ENCODE measurements around the gene TXLNG.

TXLNG gene

GRCh38 chrX:16786139-16786790 is at the start of gene TXLNG:
Gene TXLNG (plus strand): TSS chrX:16786466. CDS start chrX:16786488, 22 bp downstream.
- peak; percentile 98 for DNase-seq (ENCODE audit: low read depth)
- TF ChIP-seq CTCF (IDR thresholded peaks at IDR 0.05; ENCODE audit: control insufficient read depth, insufficient read depth, low read depth, low read length, missing control alignments): no peak
- peak within 1 kb of the TSS; percentile 76 for H3K4me3 ChIP-seq (ENCODE audit: control insufficient read depth, low read depth, low read length)

- DNase-seq (ENCODE audit: low read depth): no peak
- no peak for TF ChIP-seq CTCF (IDR thresholded peaks at IDR 0.05; ENCODE audit: control insufficient read depth, insufficient read depth, low read depth, low read length, missing control alignments)
Observed at GRCh38 chrX:16737024-16737423, 49.2 kb upstream of the TXLNG start.

GRCh38 chrX:16739574-16739973 is 46.7 kb upstream of the TXLNG start:
- no peak for TF ChIP-seq CTCF (IDR thresholded peaks at IDR 0.05; ENCODE audit: control insufficient read depth, insufficient read depth, low read depth, low read length, missing control alignments)
- peak; percentile 20 for DNase-seq (ENCODE audit: low read depth)
- no peak overlapping the region for H3K4me3 ChIP-seq (ENCODE audit: control insufficient read depth, low read depth, low read length)

More at GRCh38 chrX:16737024-16737423, 49.2 kb upstream of the TXLNG start:
- H3K4me3 ChIP-seq (ENCODE audit: control insufficient read depth, low read depth, low read length): no peak overlapping the region

- TF ChIP-seq CTCF (IDR thresholded peaks at IDR 0.05; ENCODE audit: control insufficient read depth, insufficient read depth, low read depth, low read length, missing control alignments): peak; percentile 68
- DNase-seq (ENCODE audit: low read depth): peak; percentile 53
- H3K4me3 ChIP-seq (ENCODE audit: control insufficient read depth, low read depth, low read length): no peak overlapping the region
Observed at GRCh38 chrX:16743604-16744325, 42.5 kb upstream of the TXLNG start.

- no peak for DNase-seq (ENCODE audit: low read depth)
- H3K4me3 ChIP-seq (ENCODE audit: control insufficient read depth, low read depth, low read length): no peak overlapping the region
- no peak for TF ChIP-seq CTCF (IDR thresholded peaks at IDR 0.05; ENCODE audit: control insufficient read depth, insufficient read depth, low read depth, low read length, missing control alignments)
Observed at GRCh38 chrX:16745102-16745501, 41.2 kb upstream of the TXLNG start.

GRCh38 chrX:16745659-16746058 is 40.6 kb upstream of the TXLNG start:
- H3K4me3 ChIP-seq (ENCODE audit: control insufficient read depth, low read depth, low read length): no peak overlapping the region
- TF ChIP-seq CTCF (IDR thresholded peaks at IDR 0.05; ENCODE audit: control insufficient read depth, insufficient read depth, low read depth, low read length, missing control alignments): no peak
- DNase-seq (ENCODE audit: low read depth): no peak

Data from AG09309 (cell line).